RPMI7951 (cell line): ENCODE measurements around the gene TINAGL1. TPM values are rescaled to one million over a fixed set of nuclear protein-coding genes. Genes with fewer than 3 reads are reported as not detected.
"Not testable (repeated sequence)": the region's sequence is repeated elsewhere in the genome, so short reads cannot be mapped to it uniquely, and the experiment has no call there.

Experiments used
- DNase-seq: peaks from one replicate; pipeline ENCODE4 v3.0.0-alpha.2; 2012; ENCODE audit warnings: low read depth
- total RNA-seq: library from RNA; depleted of rRNA; stranded (reverse); fragments of >200 nt; shearing (Covaris generic); gene quantifications from 2 replicates; pipeline ENCODE4 v1.2.3, GENCODE V29; 2014

The TINAGL1 gene
- total RNA-seq, 1 experiment from 2014 or later: 7.0 TPM

- DNase-seq: peak; percentile 66
Measured at GRCh38 chr1:31583995-31584868, 7.9 kb downstream of the TINAGL1 start.

- no peak for DNase-seq
Measured at GRCh38 chr1:31584869-31585735, 8.8 kb downstream of the TINAGL1 start.

GRCh38 chr1:31585736-31586365 is 9.5 kb downstream of the TINAGL1 start:
- no peak for DNase-seq

GRCh38 chr1:31586376-31587327 is 10.3 kb downstream of the TINAGL1 start:
- DNase-seq: no peak

- DNase-seq: not testable (repeated sequence)
Measured at GRCh38 chr1:31587328-31587699, 11.0 kb downstream of the TINAGL1 start.

- DNase-seq: no peak
Measured at GRCh38 chr1:31587720-31588423, 11.6 kb downstream of the TINAGL1 start.

GRCh38 chr1:31588751-31589515 is 12.6 kb downstream of the TINAGL1 start:
- DNase-seq: no peak

- DNase-seq: peak; percentile 66
Measured at GRCh38 chr1:31591425-31592093, 15.2 kb downstream of the TINAGL1 start.

- DNase-seq: no peak
Measured at GRCh38 chr1:31592132-31592531, 15.8 kb downstream of the TINAGL1 start.

GRCh38 chr1:31593136-31593665 is 16.9 kb downstream of the TINAGL1 start:
- DNase-seq: no peak

GRCh38 chr1:31593770-31594632 is 17.7 kb downstream of the TINAGL1 start:
- peak; percentile 66 for DNase-seq

GRCh38 chr1:31595836-31596736 is 19.8 kb downstream of the TINAGL1 start:
- no peak for DNase-seq

GRCh38 chr1:31596737-31597097 is 20.4 kb downstream of the TINAGL1 start:
- no peak for DNase-seq

GRCh38 chr1:31598980-31599379 is 22.7 kb downstream of the TINAGL1 start:
- DNase-seq: no peak

GRCh38 chr1:31600641-31601040 is 24.3 kb downstream of the TINAGL1 start:
- no peak for DNase-seq

GRCh38 chr1:31602081-31602480 is 25.8 kb downstream of the TINAGL1 start:
- DNase-seq: no peak

GRCh38 chr1:31605908-31606427 is 29.7 kb downstream of the TINAGL1 start:
- DNase-seq: peak; percentile 65
